DOHH2 (cell line): ENCODE results near the gene C1orf174.

Source experiments
- EZH2phosphoT487 ChIP-seq: fragments of 200-600 bp; sonication (generic); IDR thresholded peaks from 2 replicates; pipeline ENCODE4 v1.6.1; 2017; ENCODE audit warnings: borderline replicate concordance, mild to moderate bottlenecking, antibody characterized with exemption, low read length, moderate library complexity, mixed read lengths
- TF ChIP-seq, protein P1 (sequence below): fragments of 200-600 bp; sonication (generic); IDR thresholded peaks from one replicate; pipeline ENCODE4 v1.5.1; 2014; ENCODE audit warnings: antibody characterized with exemption, mild to moderate bottlenecking, low read depth, low read length; ENCODE audit not compliant: poor library complexity, severe bottlenecking

DNA sequence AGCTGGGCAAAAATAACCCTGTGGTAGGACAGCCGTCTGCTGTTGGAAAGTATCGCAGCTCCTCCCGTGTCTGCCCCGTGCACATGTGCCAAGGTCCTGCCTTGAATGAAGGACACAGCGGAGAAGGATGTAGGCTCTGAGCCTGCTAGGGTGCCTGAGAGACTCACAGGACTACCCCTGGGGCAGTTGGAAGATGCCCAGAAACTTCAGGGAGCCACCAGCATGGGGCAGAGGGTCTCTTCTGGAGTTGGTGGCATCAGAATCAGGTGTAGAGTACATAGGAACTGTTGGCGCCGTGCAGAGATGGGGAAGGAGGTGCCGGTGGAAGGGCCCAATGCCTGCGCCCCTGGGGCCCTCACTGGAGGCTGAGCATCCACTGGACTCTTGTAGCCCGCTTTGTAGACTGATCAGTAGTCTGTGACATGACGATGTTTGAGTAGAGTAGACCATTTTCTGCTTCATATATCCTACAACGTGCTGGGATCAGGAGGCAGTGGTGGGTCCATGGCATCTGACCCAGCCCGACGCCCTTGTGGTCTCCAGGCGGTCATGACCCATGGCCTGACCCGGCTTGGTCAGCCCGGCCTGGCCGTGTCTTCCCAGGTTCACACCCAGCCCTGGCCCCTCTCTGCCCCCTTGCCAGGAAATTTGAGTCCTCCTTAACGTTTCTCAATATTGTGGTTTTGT lies 5.3 kb upstream of the C1orf174 start:
- TF ChIP-seq, protein P1, sequence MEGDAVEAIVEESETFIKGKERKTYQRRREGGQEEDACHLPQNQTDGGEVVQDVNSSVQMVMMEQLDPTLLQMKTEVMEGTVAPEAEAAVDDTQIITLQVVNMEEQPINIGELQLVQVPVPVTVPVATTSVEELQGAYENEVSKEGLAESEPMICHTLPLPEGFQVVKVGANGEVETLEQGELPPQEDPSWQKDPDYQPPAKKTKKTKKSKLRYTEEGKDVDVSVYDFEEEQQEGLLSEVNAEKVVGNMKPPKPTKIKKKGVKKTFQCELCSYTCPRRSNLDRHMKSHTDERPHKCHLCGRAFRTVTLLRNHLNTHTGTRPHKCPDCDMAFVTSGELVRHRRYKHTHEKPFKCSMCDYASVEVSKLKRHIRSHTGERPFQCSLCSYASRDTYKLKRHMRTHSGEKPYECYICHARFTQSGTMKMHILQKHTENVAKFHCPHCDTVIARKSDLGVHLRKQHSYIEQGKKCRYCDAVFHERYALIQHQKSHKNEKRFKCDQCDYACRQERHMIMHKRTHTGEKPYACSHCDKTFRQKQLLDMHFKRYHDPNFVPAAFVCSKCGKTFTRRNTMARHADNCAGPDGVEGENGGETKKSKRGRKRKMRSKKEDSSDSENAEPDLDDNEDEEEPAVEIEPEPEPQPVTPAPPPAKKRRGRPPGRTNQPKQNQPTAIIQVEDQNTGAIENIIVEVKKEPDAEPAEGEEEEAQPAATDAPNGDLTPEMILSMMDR = no peak
- no peak for TF ChIP-seq EZH2phosphoT487
